IgD-negative memory B cell (primary cell): Measurements from ENCODE around the gene PIN4. TPM values are rescaled to one million over a fixed set of nuclear protein-coding genes. Genes with fewer than 3 reads are reported as not detected.

Experiments
- H3K27ac Mint-ChIP-seq, 3 donors: one replicate each; pipeline ENCODE4 v1.8.0; 2020 to 2022; ENCODE audit warnings: mild to moderate bottlenecking in 3 of 3, mixed read lengths in 3 of 3, moderate library complexity in 1 of 3
- H3K27me3 Mint-ChIP-seq: one replicate; pipeline ENCODE4 v1.8.0; 2021; ENCODE audit warnings: mixed read lengths
- H3K36me3 Mint-ChIP-seq: one replicate; pipeline ENCODE4 v1.8.0; 2020; ENCODE audit warnings: mild to moderate bottlenecking, mixed read lengths
- H3K4me1 Mint-ChIP-seq, 3 donors: one replicate each; pipeline ENCODE4 v1.8.0; 2020 to 2022; ENCODE audit warnings: mixed read lengths in 3 of 3, mild to moderate bottlenecking in 1 of 3
- H3K4me3 Mint-ChIP-seq, 4 donors: one replicate each; pipeline ENCODE4 v1.8.0; 2020 to 2022; ENCODE audit warnings: mild to moderate bottlenecking in 4 of 4, mixed read lengths in 4 of 4, moderate library complexity in 3 of 4
- H3K9me3 Mint-ChIP-seq, 3 donors: one replicate each; pipeline ENCODE4 v1.8.0; 2020 to 2021; ENCODE audit warnings: mixed read lengths in 3 of 3, mild to moderate bottlenecking in 1 of 3
- polyA plus RNA-seq: library from polyadenylated mRNA; unstranded; fragments of 300-500 nt; fragmentation: Illumina TruSeq; gene quantifications from one replicate; pipeline ENCODE4 v1.2.3, GENCODE V29; 2021

The PIN4 gene
- 28.6 TPM for polyA plus RNA-seq

DNA sequence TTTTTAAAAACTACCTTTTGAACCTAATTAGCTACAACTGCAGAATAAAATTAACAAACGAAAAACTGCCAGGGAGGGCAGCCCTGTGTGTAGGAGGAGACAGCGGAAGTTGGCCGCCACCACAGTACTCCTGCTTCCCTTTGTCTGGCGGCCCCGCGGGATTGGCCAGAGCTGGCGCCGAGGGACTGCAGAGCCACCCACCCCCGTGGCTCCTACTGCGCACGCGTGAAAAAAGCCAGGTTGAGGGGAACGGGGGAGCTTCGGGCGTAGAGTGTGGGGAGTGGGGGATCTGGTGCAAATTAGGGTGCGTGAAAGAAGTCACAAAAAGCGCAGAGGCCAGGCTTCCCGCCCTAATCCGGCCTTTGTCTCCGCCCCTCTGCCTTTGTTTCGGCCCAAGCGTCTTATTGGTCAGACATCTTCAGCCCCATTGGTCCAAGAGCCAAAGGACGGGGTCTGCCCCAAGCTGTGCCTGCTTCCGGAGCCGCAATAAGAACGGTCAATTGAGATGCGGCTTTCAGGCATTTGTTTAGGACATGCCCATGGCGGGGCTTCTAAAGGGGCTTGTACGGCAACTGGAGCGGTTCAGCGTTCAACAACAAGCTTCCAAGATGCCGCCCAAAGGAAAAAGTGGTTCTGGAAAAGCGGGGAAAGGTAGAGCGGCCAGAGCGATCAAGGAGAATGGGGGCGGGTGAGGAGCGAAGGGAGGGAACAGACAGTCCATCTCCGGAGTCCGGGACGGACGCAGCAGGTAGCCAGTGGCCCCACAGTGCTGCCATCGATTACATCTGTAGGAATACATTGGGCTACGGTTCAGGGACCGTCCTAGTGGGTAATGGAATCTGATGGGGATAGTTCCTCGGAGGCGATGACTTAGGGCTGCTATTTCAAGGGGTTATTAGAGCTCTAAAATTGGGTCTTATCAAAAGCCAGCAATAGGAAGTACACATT lies at the start of gene PIN4:
Gene PIN4 (plus strand): TSS at position 580 of the 948 bp plus-strand sequence. CDS start 29 bp downstream, at position 609.
- peaks cover 2% of the 10 kb centered on the region for H3K27me3 Mint-ChIP-seq
- no peaks in the 10 kb centered on the region for H3K36me3 Mint-ChIP-seq
- H3K4me3 Mint-ChIP-seq, result no peak within 1 kb of the TSS
- H3K9me3 Mint-ChIP-seq, result no peaks in the 10 kb centered on the region
- no peak within 1 kb of the TSS for H3K27ac Mint-ChIP-seq
- H3K4me1 Mint-ChIP-seq, result peaks cover 0 to 6% (median 3%) of the 10 kb centered on the region in 3 donors

DNA sequence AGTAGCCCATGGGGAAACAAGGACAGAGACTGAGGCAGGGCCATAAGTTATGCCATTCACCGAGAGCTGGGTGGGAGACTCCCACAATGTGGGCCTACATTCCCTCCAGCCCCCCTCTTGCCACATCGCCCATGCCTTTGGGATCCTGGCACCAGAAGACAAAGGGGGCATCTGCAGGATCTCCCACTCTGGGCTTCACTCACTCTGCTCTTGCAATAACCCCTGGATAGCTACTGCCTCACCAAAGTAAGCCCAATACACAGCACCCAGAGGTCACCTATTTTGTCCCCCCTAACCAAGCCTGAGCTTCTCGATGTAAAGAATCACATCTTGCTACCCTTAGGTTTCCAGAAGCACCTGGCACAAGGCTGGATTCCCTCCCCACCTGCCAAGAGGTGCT lies 49.1 kb upstream of the PIN4 start:
- no peaks in the 10 kb centered on the region for H3K9me3 Mint-ChIP-seq
- peak overlapping the region in 1 of 3 donors; percentile 69 for H3K27ac Mint-ChIP-seq
- H3K36me3 Mint-ChIP-seq, result peaks cover 2% of the 10 kb centered on the region
- peaks cover 0 to 5% (median 2%) of the 10 kb centered on the region in 3 donors for H3K4me1 Mint-ChIP-seq
- H3K4me3 Mint-ChIP-seq, result peak overlapping the region in 1 of 4 donors; percentile 88
- H3K27me3 Mint-ChIP-seq, result peaks cover 24% of the 10 kb centered on the region

DNA sequence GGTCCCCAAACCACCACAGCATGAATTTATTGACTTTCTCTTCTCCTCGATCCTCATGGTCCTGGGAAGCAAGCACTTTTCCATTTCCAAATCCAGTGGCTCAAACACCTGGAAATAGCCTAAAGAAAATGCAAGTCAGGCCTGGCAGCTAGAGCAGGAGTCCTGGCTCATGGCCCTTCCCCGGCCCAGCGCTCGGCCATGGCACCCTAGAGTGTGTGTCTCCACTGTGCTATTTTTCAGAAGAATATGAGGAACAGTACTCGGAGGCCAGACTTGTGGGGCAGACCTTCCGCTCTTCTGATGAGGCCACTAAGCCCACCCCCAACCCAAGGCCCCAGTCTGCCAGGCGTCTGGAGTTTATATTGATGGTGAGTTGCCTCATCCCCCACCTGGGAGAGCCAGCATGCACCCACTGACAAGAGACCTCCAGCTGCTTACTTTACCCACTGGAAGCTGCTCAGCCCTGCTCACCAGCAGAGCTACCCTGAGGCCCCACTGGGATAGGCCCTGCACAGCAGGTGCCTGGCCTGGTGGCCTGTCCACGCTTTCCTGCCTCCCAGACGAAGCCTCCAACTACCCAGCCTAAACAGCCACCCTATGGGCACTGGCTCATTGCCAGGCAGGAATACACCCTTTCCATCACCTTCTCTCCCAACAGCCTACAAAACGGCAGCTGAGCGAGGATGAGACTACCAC lies 47.6 kb upstream of the PIN4 start:
- H3K27ac Mint-ChIP-seq, result no peak overlapping the region
- H3K4me3 Mint-ChIP-seq, result no peak overlapping the region
- H3K9me3 Mint-ChIP-seq, result no peaks in the 10 kb centered on the region
- peaks cover 2% of the 10 kb centered on the region for H3K36me3 Mint-ChIP-seq
- peaks cover 0 to 5% (median 2%) of the 10 kb centered on the region in 3 donors for H3K4me1 Mint-ChIP-seq
- peaks cover 23% of the 10 kb centered on the region for H3K27me3 Mint-ChIP-seq

DNA sequence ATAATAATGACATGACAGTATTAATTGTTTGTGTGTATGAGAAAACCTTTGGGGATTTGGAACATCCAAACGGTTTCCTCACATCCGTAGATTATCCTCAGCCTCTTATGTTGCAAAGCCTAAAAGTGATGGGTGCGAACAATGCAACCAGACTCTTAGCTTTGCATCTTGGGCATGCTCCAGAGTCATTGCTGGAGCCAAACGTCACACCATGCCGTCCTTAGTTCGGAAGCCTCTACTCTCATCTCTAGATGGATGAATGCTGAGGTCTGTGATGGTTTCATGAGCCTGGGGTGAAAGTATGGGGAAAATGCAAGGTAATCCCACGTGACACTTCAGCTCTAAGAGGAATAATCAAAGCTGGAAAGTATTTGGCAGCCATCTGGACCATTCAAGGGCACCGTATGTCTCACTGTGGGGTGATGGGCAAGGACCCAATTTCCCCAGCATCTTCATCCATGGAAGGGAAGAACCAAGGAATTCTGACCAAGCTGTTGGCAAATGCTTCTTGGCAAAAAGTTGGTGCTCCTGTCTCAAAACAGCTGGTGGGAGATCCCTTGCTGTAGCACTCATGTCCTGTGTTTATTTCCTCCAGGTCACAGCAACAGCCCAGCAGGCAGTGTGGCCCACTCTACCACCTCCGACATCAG lies 43.6 kb upstream of the PIN4 start:
- H3K4me1 Mint-ChIP-seq, result peaks cover 0 to 11% (median 9%) of the 10 kb centered on the region in 3 donors

DNA sequence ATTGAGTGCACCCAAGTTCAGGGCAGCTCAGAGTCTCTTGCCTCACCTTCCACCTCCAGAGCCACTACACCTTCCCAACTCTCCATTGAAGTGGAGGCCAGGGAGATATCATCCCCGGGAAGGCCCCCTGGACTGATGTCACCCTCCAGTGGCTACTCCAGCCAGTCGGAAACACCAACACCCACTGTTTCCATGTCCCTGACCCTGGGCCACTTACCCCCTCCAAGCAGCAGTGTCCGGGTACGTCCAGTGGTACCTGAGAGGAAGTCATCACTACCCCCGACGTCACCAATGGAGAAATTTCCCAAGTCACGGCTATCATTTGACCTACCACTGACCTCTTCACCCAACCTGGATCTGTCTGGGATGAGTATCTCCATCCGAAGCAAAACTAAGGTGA lies 42.0 kb upstream of the PIN4 start:
- Mint-ChIP-seq H3K4me3 (no peak overlapping the region), H3K36me3 (no peaks in the 10 kb centered on the region), H3K9me3 (no peaks in the 10 kb centered on the region), H3K27me3 (peaks cover 13% of the 10 kb centered on the region), H3K27ac (no peak overlapping the region), H3K4me1 (peaks cover 0 to 11% (median 11%) of the 10 kb centered on the region in 3 donors)

More for the DNA sequence above, 43.6 kb upstream of the PIN4 start:
- H3K4me3 Mint-ChIP-seq, result no peak overlapping the region
- H3K9me3 Mint-ChIP-seq, result no peaks in the 10 kb centered on the region
- H3K27me3 Mint-ChIP-seq, result peaks cover 17% of the 10 kb centered on the region
- H3K27ac Mint-ChIP-seq, result no peak overlapping the region
- H3K36me3 Mint-ChIP-seq, result no peaks in the 10 kb centered on the region

DNA sequence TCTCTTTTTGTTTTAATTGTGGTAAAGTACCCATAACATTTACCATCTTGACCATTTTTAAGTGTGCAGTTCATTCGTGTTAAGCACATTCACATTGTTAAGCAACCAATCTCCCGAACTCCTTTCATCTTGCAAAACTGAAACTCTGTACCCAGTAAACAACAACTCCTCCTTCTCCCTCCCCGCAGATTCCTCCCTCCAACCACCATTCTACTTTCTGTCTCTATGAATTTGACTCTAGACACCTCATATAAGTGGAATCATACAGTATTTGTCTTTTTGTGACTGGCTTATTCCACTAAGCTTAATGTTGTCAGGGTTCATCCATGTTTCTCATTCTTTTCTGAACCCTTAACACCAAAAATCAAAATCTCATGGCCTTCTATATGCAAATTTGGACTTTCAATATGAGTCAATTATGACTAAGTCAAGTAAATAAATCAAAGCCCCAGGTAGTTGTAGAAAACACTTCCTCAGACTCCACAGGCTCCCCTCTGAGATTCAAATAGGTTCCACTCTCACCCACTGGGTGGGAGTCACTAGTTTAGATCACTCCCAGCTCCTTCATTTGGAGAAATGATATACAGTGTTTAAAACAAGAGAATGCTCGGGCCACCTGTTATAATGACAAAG lies 40.1 kb upstream of the PIN4 start:
- Mint-ChIP-seq H3K9me3 (no peaks in the 10 kb centered on the region), H3K4me1 (peaks cover 0 to 11% (median 11%) of the 10 kb centered on the region in 3 donors), H3K4me3 (peak overlapping the region in 2 of 4 donors; percentile 6 to 34), H3K27ac (peak overlapping the region in 2 of 3 donors; percentile 7 to 35), H3K36me3 (no peaks in the 10 kb centered on the region), H3K27me3 (peaks cover 8% of the 10 kb centered on the region)

DNA sequence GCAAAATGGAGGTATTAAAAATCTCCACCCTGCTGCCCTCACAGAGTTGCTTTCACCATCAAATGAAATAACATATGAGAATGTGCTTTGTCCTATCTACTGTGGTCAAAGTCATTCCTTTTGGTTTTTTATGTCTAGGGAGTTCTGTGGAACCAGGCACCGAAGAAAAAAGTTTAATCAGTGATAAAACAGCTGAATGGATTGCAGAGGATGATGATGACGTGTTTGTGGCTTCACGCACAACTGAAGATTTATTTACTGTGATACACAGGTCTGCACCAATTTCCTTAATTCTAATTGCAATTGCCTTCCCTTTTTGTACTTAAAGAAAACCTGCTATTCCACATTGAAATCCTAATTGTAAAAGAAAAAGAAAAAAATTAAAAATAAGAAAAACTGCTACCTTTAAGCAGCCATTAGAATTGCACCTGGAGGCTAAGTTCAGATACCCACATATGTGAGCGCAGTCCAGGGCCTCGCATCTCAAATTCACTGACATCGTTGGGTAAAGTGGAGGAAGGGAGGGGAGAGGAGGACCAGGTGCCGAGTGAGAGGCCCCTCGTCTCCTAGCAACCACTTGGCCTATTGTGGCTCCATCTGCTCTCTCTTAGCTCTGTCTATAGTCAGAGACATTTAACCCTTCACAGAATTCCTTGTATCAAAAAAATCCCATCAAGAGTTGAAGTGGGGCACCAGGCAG lies 39.3 kb upstream of the PIN4 start:
- Mint-ChIP-seq H3K4me1 (peaks cover 0 to 11% (median 11%) of the 10 kb centered on the region in 3 donors), H3K9me3 (no peaks in the 10 kb centered on the region), H3K4me3 (no peak overlapping the region), H3K27ac (peak overlapping the region in 1 of 3 donors; percentile 7), H3K27me3 (peaks cover 8% of the 10 kb centered on the region), H3K36me3 (no peaks in the 10 kb centered on the region)

DNA sequence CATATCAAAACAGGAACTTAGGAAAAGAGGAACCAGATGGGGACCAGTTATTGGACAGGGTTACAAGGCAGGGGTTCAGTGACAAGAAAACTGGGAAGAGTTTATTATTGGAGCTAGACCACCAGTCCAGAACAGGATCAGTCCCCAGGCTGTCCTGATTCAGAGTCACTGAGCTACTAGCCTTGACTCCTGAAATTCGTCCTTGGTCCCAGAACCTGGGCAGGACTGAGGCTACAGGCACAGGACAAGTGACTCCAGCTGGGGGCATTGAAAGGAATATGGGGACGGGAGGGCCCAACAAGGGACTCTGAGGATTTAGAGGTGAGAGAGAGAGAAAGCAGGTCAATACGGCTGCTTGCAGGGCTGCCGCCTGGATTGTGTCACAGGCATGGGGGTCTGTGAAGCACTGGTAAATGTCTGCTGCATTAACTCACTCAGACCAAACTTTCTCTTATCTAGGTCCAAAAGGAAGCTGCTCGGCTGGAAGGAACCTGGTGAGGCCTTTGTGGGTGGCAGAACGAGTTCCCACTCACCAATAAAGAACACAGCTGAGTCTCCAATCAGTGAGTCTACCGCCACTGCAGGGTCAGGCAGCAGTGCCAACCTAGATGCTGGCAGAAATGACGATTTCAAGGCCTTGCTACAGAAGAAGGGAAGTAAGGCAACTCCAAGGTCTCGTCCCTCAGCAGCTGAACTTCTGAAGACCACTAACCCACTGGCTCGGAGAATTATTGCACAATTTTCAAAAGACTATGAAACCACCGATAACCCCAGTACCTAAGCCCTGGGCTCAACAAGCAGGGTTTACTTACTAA lies 38.6 kb upstream of the PIN4 start:
- Mint-ChIP-seq H3K27ac (no peak overlapping the region), H3K36me3 (no peaks in the 10 kb centered on the region), H3K9me3 (no peaks in the 10 kb centered on the region), H3K4me1 (peaks cover 0 to 11% (median 11%) of the 10 kb centered on the region in 3 donors), H3K4me3 (no peak overlapping the region), H3K27me3 (peaks cover 8% of the 10 kb centered on the region)

DNA sequence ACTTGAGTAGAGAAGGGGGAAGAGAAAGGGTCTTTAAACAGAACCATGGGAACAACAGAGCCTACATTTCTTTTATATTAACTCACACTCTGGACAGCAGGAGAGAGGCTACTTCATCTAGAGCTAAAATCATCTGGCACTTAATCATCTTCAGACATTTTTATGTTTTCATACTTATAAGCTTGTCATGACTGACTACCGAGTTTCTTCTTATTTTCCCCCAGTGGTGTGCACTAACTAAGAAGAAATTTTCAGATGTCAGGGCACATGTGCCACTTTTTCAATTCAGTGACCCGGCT lies 38.0 kb upstream of the PIN4 start:
- H3K4me1 Mint-ChIP-seq, result peaks cover 0 to 11% (median 11%) of the 10 kb centered on the region in 3 donors
- no peak overlapping the region for H3K4me3 Mint-ChIP-seq
- no peak overlapping the region for H3K27ac Mint-ChIP-seq
- no peaks in the 10 kb centered on the region for H3K9me3 Mint-ChIP-seq
- no peaks in the 10 kb centered on the region for H3K36me3 Mint-ChIP-seq
- peaks cover 7% of the 10 kb centered on the region for H3K27me3 Mint-ChIP-seq

DNA sequence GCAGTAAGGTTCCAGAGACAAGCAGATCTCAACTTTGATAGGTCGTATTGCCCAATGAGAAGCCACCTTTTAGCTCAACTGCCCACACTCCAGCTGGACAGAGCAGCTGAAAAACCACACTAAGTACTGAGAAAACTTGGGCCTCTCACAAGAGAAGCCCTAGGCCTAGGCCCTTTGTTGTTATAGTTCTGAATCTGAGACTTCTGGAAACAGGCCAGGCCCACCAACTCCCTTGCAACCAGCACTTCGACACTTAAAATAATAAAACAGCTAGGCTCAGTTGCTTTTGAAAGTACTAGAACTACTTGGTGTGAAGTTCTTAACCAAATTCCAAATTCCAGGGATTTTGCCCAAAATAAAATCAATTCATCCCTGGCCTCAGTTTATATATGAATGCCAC lies 36.4 kb upstream of the PIN4 start:
- Mint-ChIP-seq H3K27me3 (peaks cover 3% of the 10 kb centered on the region), H3K4me1 (peaks cover 0 to 11% (median 11%) of the 10 kb centered on the region in 3 donors), H3K27ac (no peak overlapping the region), H3K36me3 (no peaks in the 10 kb centered on the region), H3K9me3 (no peaks in the 10 kb centered on the region), H3K4me3 (no peak overlapping the region)

DNA sequence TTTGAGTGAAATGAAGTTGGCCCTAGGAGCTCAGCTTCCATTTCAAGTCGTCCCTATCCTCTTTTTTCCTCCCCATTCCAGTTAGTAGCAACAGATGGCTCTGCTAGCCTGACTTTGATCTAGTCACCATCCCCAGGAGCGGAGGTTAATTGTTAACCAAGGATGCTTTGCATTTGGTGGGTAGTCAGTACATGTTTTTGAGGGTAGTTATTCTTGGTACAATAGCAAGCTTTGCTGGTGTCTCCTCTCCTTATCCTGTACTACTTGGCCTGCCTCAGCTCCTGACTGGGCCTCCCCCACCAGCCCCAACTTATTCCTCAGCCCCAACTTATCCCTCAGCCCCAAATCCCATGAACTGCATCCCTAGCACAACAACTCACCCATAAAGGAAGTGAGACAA lies 35.0 kb upstream of the PIN4 start:
- Mint-ChIP-seq H3K4me1 (peaks cover 0 to 7% (median 6%) of the 10 kb centered on the region in 3 donors), H3K4me3 (no peak overlapping the region), H3K27ac (no peak overlapping the region), H3K9me3 (no peaks in the 10 kb centered on the region), H3K36me3 (no peaks in the 10 kb centered on the region), H3K27me3 (no peaks in the 10 kb centered on the region)

DNA sequence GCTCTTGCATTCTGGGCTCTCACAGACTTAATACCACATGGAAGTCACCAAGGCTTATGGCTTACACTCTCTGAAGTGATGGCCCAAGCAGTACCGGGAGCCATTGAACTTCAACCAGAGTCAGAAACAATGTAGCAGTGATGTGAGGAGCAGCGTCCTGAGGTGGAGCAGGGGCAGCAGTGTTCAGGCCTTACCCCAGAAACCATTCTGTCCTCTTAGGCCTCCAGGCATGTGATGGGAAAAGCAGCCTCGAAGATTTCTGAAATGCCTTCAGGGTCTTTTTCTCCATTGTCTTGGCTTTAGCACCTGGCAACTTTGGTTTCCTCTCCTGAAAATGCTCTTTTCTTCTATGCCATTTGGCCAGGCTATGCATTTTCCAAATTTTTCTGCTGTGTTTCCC lies 22.8 kb upstream of the PIN4 start:
- Mint-ChIP-seq H3K9me3 (peaks cover 0 to 9% (median 2%) of the 10 kb centered on the region in 3 donors), H3K4me1 (no peaks in the 10 kb centered on the region), H3K36me3 (peaks cover 2% of the 10 kb centered on the region), H3K27ac (no peak overlapping the region), H3K4me3 (no peak overlapping the region), H3K27me3 (peaks cover 5% of the 10 kb centered on the region)

DNA sequence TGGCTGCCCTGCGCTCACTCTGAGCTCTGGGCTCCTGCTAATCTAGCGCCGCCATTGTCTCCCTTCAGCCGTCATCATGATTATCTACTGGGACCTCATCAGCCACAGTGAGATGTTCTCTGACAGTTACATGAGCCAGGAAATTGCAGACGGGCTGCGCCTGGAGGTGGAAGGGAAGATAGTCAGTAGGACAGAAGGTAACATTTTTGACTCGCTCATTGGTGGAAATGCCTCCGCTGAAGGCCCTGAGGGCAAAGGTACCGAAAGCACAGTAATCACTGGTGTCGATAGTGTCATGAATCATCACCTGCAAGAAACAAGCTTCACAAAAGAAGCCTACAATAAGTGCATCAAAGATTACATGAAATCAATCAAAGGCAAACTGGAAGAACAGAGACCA lies 21.8 kb upstream of the PIN4 start:
- peak overlapping the region in 1 of 3 donors; percentile 36 for H3K27ac Mint-ChIP-seq
- peaks cover 2% of the 10 kb centered on the region for H3K36me3 Mint-ChIP-seq
- H3K9me3 Mint-ChIP-seq, result peaks cover 0 to 9% (median 2%) of the 10 kb centered on the region in 3 donors
- no peak overlapping the region for H3K4me3 Mint-ChIP-seq
- H3K27me3 Mint-ChIP-seq, result peaks cover 5% of the 10 kb centered on the region
- no peaks in the 10 kb centered on the region for H3K4me1 Mint-ChIP-seq
